ENCODE measurements around the gene GRIK4. TPM values are rescaled to one million over a fixed set of nuclear protein-coding genes. Genes with fewer than 3 reads are reported as not detected.
A peak's percentile ranks its signal among the peaks of the same experiment; 100 is the strongest.

Gene GRIK4
- total RNA-seq, 1 experiment from 2014 or later: not detected

DNA sequence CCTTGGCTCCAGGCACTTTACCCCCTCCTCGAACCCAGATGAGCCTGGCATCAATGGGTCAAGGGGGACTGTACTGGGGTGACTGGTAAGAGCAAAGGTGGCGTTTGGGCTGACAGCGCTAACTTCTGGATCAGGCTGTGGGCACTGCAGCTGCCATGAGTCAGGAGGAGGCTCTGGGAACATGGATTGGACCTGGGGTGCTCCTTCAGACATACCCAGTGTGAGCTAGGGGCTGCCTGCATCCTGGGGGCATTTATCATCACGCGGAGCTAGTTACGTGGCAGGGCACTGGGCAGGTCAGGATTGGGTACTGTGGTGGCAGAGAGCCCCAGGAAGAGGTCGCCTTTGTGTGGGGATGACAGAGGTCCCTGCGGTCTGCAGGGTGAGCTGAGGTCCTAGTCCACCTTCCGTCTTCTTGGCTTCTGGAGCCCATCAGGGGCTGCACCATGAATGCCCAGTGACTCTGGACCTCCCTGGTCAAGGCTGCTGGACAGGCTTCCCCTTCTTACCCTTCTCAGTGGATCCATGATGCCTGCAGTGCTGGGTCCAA is 13.1 kb downstream of the GRIK4 start:
- DNase-seq (ENCODE audit: low read depth): no peak

DNA sequence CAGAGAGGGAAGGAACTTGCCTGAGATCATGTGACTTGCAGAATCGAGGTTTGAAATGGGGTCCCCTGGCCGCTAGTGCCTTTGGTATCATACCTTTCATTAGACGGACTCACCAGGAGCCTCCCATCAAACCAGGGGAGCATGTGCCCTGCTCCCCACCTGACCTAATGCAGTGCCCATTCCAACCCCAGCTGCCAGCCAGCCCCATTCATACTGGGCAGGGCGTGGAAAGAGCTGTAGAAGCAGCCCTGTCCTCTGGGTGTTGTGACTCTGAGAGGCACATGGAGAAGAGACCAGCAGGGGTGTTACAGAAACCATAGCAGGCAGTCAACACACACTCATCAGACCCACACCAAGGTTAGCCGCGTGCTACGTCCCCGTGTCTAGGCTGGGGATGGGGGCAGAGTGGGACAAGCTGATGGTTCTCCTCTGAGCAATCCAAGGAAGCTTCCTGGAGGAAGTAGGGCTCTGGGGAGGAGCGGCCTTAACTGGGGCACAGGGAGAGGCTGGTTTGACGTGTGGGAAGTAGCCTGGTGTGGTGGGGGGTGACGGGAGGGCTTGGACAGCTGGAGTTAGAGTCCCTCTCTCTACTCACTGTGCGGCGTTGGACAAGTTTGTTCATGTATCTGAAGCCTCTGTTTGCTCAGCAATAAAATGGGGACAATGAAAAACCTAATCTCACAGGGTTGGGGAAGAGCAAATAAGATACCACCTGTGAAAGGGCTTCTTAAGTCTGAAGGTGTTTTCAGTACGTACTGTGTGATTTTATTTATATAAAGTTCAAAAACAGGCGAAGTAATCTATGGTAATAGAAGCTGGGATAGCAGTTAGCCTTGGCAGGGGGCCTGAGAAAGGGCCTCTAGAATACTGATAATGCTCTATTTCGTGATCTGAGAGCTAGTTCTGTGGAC is 14.0 kb downstream of the GRIK4 start:
- no peak for DNase-seq (ENCODE audit: low read depth)

GRCh38 chr11:120526241-120526640 is 14.7 kb downstream of the GRIK4 start:
- no peak for DNase-seq (ENCODE audit: low read depth)

GRCh38 chr11:120527111-120527761 is 15.7 kb downstream of the GRIK4 start:
- peak; percentile 30 for DNase-seq (ENCODE audit: low read depth)

DNA sequence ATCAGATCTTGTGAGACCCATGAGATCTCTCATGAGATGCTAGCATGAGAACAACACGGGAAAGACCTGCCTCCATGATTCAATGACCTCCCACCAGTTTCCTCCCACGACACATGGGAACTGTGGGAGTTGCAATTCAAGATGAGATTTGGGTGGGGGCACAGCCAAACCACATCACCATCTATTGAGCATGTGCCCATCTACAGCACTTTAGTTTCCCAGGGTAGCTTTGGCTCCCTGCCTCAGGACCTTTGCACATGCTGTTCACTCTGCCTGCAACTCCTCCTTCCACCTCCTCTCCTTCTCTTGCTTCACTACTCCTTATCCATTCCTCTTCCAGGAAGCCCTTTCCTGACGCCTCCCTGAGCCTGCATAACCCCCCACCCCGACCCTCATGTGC is 17.2 kb downstream of the GRIK4 start:
- no peak for DNase-seq (ENCODE audit: low read depth)

- no peak for DNase-seq (ENCODE audit: low read depth)
These were observed 17.7 kb downstream of the GRIK4 start for GRCh38 chr11:120529214-120529613.

- no peak for DNase-seq (ENCODE audit: low read depth)
These were observed 18.4 kb downstream of the GRIK4 start for GRCh38 chr11:120529911-120530310.

DNA sequence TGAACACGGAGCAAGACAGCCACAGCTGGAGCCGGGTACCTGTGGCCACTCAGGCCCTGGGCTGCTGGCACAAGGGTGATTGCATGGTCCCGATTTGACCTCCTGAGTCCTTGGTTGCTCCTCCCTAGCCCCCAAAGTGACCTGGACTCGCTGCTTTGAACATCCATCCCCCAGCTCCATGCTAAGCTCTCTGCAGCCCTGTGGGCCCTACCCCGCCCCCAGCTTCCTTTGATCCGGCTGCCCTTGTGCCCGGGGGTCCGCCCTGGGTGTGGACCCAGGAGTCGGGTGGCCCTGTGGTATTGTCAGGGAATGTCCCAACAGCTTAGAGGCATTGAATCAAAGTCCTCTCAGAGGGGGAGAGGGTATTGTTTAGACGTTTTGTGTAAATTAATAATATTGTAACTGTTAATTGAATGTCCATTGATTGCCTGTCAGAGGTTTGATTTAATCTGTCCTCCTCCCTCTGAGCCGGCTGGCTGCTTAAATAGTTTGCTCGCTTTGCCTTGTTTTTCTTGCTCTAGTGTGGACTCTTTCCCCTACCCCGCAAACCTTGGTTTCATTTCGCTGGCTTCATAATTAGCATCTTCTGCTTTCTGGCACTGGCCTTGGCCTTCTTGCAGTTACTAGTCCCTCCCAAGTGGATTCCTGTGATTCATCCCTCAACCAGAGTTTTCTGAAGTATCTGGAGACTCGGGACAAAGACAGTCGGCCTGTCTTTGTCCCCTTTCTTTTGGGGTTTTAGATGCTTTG is 20.7 kb downstream of the GRIK4 start:
- DNase-seq (ENCODE audit: low read depth): peak; percentile 44

DNA sequence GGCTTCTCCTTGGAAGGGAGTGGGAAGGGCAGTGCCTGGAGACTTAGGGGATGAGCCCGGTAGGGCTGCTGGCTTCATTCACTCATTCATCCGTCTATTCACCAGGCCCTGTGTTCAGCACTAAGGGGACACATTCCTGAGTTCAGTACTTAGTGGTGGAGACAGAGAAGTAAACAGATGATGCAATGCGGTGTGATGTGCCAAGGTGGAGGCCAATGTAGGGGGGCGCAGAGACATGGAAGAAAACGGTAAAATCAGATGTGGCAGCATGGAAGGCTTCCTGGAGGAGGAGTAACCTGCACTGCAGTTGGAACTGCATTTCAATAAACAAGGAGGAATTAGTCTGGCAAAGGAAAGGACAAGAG is 21.3 kb downstream of the GRIK4 start:
- DNase-seq (ENCODE audit: low read depth): peak; percentile 47

GRCh38 chr11:120536091-120536796 is 24.7 kb downstream of the GRIK4 start:
- no peak for DNase-seq (ENCODE audit: low read depth)

GRCh38 chr11:120536797-120537169 is 25.2 kb downstream of the GRIK4 start:
- no peak for DNase-seq (ENCODE audit: low read depth)

- DNase-seq (ENCODE audit: low read depth): no peak
These were observed 26.4 kb downstream of the GRIK4 start for GRCh38 chr11:120537996-120538395.

- DNase-seq (ENCODE audit: low read depth): no peak
These were observed 27.2 kb downstream of the GRIK4 start for GRCh38 chr11:120538707-120539106.

DNA sequence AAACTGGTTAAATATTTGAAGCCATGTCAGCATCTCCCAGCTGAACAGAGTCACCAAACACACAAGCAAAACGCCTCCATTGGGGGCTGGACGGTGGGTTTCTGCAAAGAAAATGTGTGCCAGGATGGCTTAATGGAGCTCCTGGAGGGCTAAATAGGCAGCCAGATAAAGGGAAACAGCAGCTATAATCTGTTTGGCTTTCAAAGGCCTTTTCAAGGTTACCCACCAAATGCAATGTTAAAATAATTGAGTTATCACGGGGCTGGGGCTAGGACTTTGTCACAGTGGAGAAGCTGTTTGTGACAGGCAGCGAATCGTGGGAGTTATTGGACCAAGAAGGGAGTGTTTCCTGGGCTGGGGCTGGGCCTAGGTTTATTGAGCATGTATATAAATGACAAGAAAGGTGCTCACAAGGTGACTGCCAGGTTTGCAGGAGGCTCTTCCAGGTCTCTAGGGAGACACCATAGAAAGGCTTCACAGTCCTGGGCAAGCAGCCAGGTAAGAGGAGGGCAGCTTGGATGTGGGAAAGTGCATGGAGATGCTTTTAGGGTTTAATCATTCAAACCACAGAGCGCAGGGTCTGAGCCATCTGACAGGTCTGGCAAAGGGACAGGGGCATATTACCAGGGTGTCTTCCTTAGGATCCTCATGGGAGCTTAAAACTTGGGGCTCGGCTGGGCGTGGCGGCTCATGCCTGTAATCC is 28.3 kb downstream of the GRIK4 start:
- peak; percentile 79 for DNase-seq (ENCODE audit: low read depth)

DNA sequence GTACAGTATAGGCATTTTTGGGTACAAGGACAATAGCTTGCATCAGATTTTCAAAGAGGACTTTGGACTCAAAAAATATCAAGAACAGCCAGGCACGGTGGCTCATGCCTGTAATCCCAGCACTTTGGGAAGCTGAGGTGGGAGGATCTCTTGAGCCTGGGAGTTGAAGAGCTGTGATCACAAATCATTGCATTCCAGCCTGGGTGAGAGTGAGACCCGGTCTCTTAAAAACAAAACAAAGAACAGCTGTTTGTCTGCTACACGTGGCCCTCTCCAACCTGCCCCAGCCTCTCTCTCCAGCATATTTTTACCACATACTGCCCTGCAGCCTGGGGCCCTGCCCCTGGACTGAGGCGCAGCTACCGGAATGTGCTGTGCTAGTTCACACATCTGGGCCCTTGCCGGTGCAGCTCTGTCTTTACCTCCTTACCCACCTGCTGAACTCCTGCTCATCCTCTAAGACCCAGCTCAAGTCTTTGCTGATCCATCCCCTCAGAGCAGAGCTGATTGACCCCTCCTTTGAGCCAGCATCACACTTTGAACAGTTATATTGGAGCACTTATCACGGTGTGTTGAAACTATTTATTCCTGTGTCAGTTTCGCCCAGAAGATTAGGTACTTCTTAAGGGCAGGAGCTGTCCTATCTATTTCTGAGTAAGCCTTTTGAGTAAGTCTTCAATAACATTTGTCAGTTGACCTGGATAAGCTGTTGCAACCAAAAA is 29.4 kb downstream of the GRIK4 start:
- DNase-seq (ENCODE audit: low read depth): no peak

DNA sequence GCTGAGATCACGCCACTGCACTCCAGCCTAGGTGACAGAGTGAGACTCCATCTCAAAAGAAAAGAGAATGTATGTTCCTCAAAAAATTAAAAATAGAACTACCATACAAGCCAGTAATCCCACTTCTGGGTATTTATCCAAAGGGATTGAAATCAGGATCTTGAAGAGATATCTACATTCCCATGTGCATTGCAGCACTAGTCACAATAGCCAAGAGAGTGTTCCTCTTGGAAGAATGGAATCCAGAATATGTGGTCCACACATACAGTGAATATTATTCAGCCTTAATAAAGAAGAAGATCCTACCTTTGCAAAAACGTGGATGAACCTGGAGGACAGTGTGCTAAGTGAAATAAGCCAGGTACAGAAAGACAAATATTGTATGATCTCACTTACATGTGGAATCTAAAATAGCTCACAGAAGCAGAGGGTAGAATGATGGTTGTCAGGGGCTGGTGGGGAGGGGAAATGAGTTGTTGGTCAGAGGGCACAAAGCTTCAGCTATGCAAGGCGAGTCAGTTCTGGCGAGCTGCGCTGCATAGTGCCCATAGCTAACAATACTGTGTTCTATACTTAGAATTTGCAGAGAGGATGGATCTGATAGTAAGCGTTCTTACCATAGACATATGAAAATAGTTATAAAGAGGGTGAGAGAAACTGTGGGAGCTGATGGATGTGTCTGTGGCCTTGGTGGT is 32.1 kb downstream of the GRIK4 start:
- DNase-seq (ENCODE audit: low read depth): no peak

DNA sequence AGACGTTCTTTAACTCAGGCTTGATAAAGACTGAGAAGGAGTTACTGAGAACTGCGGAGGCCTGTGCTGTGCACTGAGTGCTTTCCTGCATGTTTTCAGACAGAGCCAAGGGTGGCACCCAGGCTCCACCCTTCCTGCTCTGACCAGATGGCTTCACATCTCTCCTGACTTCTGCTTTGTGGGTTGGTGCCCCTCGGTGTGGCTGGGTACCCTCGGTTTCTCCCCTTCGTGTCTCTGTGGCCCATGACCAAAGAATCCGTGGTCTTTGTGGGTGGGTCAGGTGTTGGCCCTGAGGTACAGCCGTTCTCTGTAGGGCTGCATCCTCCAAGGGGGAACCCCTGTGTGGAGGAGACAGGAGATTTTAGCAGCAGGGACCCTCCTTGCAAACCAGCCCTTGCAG is 34.3 kb downstream of the GRIK4 start:
- no peak for DNase-seq (ENCODE audit: low read depth)

- peak; percentile 97 for DNase-seq (ENCODE audit: low read depth)
These were observed 35.0 kb downstream of the GRIK4 start for GRCh38 chr11:120546312-120547205.
